Nephron (organoid): ENCODE measurements around the gene TRIB2.

Source experiments
- H3K27ac Mint-ChIP-seq, 3 experiments: 2 replicates each; pipeline ENCODE4 v1.8.0; 2020; ENCODE audit warnings: mixed read lengths in 3 of 3, mild to moderate bottlenecking in 2 of 3, moderate library complexity in 1 of 3
- H3K27me3 Mint-ChIP-seq: 2 replicates; pipeline ENCODE4 v1.8.0; 2021; ENCODE audit warnings: low read depth, mild to moderate bottlenecking, moderate library complexity, mixed read lengths
- H3K36me3 Mint-ChIP-seq: 2 replicates; pipeline ENCODE4 v1.8.0; 2020; ENCODE audit warnings: low read depth, mixed read lengths
- H3K4me1 Mint-ChIP-seq: 2 replicates; pipeline ENCODE4 v1.8.0; 2020; ENCODE audit warnings: mixed read lengths
- H3K4me3 Mint-ChIP-seq, 3 experiments: 2 replicates each; pipeline ENCODE4 v1.8.0; 2020; ENCODE audit warnings: mild to moderate bottlenecking in 3 of 3, mixed read lengths in 3 of 3, moderate library complexity in 2 of 3
- H3K9me3 Mint-ChIP-seq: 2 replicates; pipeline ENCODE4 v1.8.0; 2020; ENCODE audit warnings: mixed read lengths
- CTCF ChIP-seq, 3 experiments: fragments of 200-600 bp; sonication (generic); IDR thresholded peaks; one replicate each; pipeline ENCODE4 v1.5.0; 2021; ENCODE audit warnings: antibody characterized with exemption in 3 of 3; ENCODE audit not compliant: unreplicated experiment in 3 of 3

TRIB2 gene

DNA sequence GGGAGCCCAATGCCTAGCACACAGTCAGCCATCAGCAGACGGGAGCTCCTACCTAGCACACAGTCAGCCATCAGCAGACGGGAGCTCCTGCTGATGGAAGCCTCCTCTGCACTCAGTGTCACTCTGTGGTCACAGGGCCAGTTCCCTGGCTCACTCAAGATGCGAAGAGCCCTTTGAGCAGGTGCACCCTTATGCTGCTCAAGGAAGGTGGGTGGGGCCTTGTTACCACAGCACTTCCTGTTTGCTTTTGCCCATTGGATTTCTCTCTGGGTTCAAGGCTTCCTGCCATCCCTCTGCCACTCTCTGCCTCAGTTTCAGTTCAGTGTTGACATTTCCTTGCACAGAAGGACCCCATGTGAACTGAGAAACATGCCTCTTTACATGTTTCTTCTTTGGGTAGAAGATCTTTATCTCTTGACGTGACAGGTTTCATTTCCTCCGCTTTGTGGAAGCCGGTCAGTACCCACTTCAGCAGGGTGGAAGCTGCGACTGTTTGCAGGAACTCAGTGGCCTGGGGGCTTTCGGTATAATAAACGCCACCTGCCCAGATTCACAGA lies 11.6 kb downstream of the TRIB2 start:
- Mint-ChIP-seq H3K27me3 (no peaks in the 10 kb centered on the region), H3K9me3 (no peaks in the 10 kb centered on the region), H3K4me1 (peaks cover 62% of the 10 kb centered on the region), H3K36me3 (peaks cover 92% of the 10 kb centered on the region), H3K4me3 (no peak overlapping the region), H3K27ac (peak overlapping the region in 1 of 3 experiments; percentile 40)
- no peak for TF ChIP-seq CTCF (IDR thresholded peaks at IDR 0.05; ENCODE audit: unreplicated experiment in 3 of 3)

DNA sequence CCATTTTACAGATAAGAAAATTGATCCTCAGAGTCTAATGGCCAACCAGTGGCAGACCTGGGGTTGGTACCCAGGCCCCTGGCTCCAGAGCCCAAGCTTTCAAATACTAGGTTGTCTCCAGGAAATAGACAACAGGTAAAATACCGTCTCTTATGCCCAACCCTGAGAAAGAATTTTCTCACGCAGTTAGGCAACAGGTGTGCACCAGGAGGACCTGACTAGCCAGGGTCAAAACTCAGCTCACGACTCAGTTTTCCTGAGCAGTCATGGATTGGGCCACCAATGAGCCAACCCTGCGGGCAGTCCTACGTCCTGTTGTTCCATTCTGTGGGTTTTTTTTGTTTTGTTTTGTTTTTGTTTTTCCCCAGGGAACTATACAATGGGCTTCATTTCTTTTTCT lies 13.5 kb downstream of the TRIB2 start:
- no peak overlapping the region for H3K4me3 Mint-ChIP-seq
- H3K9me3 Mint-ChIP-seq, result no peaks in the 10 kb centered on the region
- TF ChIP-seq CTCF (IDR thresholded peaks at IDR 0.05; ENCODE audit: unreplicated experiment in 3 of 3), result no peak
- H3K27me3 Mint-ChIP-seq, result no peaks in the 10 kb centered on the region
- H3K4me1 Mint-ChIP-seq, result peaks cover 53% of the 10 kb centered on the region
- no peak overlapping the region for H3K27ac Mint-ChIP-seq
- H3K36me3 Mint-ChIP-seq, result peaks cover 89% of the 10 kb centered on the region

- peaks cover 89% of the 10 kb centered on the region for H3K36me3 Mint-ChIP-seq
- no peak overlapping the region for H3K4me3 Mint-ChIP-seq
- H3K9me3 Mint-ChIP-seq, result no peaks in the 10 kb centered on the region
- peak overlapping the region in 1 of 3 experiments; percentile 46 for H3K27ac Mint-ChIP-seq
- peaks cover 46% of the 10 kb centered on the region for H3K4me1 Mint-ChIP-seq
- TF ChIP-seq CTCF (IDR thresholded peaks at IDR 0.05; ENCODE audit: unreplicated experiment in 3 of 3), result no peak
- no peaks in the 10 kb centered on the region for H3K27me3 Mint-ChIP-seq
Measured at GRCh38 chr2:12731701-12732280, 15.1 kb downstream of the TRIB2 start.

- no peak for TF ChIP-seq CTCF (IDR thresholded peaks at IDR 0.05; ENCODE audit: unreplicated experiment in 3 of 3)
- Mint-ChIP-seq H3K9me3 (no peaks in the 10 kb centered on the region), H3K4me1 (peaks cover 43% of the 10 kb centered on the region), H3K36me3 (peaks cover 89% of the 10 kb centered on the region), H3K27me3 (no peaks in the 10 kb centered on the region), H3K27ac (no peak overlapping the region), H3K4me3 (no peak overlapping the region)
Measured at GRCh38 chr2:12732651-12733050, 15.9 kb downstream of the TRIB2 start.

DNA sequence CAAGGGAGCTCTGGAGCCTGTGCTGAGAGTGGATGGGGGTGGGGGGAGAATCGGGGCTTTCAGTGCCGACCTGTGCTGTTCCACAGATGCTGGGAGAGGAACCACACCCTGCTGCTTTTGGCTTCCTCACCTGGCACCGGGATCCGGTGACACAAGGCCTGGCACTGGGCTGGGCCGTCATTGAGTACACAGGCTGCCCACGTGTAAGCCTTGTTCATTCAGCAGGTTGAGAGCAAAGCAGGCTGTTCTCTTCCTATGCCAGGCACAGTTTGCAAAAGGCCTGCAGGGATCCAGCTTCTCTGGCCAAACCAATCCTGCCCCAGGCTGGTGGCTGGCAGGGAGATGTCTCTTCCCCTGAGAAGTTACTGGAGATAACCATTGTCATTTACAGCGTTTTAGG lies 17.1 kb downstream of the TRIB2 start:
- Mint-ChIP-seq H3K9me3 (no peaks in the 10 kb centered on the region), H3K27me3 (no peaks in the 10 kb centered on the region), H3K27ac (no peak overlapping the region), H3K36me3 (peaks cover 89% of the 10 kb centered on the region), H3K4me1 (peaks cover 38% of the 10 kb centered on the region), H3K4me3 (no peak overlapping the region)
- TF ChIP-seq CTCF (IDR thresholded peaks at IDR 0.05; ENCODE audit: unreplicated experiment in 3 of 3), result no peak
